HuH-7 (cell line): ENCODE data around the gene MICAL3.

Source experiments
- DNase-seq: peaks from one replicate; pipeline ENCODE4 v3.0.0; 2011; ENCODE audit warnings: low spot score

Gene MICAL3

DNA sequence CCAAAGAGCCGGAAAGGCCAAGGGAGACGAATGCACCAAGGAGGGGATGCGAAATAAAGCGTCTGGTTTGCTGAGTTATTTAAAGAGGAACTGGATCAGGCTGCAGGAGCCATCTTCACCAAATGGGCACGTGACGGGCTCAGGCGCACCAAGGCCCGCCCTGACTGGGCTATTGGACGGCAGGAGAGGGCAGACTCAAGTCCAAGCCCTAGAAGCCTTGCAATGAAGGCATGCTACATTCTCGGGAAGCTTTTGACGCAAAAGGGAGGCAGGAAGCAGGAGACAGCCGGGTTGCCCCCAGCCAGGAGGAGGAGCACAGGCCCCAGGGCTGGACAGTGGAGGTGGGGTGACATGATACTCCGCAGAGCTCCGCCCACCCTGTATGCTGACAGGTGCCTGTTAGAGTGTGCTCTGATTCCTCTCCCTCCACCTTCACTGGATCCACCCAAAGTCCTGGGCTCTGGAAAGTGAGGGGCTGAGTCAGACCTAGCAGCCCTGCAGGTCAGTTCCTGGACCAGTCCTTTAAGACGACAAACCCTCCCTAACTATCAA is 208.6 kb downstream of the MICAL3 start:
- no peak for DNase-seq

DNA sequence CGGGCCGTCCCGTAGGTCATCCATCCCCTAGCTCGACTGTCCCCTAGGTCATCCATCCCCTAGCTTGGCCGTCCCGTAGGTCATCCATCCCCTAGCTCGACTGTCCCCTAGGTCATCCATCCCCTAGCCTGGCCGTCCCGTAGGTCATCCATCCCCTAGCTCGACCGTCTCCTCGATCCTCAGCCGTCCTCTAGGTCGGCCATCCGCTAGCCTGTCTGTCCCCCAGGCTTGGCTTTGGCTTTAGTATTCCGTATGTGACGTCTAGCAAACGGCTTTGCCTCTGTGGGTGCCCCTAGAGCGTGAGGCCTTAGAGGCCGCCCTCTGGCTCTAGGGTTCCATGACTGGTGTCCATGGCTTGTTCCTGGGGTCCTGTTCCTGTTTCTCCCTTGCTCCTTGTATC is 209.5 kb downstream of the MICAL3 start:
- DNase-seq, result no peak

DNA sequence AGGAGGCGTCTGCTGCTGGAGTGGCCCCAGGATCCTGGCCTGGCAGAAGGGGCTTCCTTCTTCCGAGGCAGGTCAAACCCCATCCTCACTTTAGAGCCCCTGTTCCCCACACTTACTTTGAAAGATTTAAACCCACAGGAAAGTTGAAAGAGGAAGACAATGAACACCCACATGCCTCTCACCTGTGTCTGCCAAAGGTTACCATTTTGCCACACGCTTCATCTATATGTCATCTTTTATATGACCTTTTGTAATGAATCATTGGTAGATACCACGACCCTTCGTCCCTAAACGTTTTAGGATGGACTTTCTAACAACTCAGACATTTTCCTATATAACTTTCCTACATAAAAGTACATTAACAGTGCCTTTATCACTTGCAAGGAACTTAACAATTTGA is 210.3 kb downstream of the MICAL3 start:
- DNase-seq, result no peak

DNA sequence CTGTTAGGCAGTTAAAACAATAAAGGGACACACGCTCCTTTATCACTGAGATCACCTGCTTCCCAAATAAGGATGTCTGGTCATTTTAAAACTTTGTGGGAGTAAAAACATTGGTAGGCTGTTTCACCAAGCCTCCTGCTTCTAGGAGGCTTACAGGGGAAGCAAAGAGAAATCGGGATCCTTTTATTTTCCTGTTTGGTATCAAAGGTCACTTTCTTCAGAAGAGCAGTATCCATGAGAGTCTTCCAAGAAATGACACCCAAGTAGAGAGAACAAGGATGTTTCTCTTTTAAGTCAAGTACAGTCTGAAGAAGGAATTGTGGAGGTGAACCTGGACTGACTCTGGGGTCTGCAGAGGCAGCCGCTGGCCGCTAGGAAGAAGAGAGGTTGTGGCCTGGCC is 213.2 kb downstream of the MICAL3 start:
- no peak for DNase-seq

DNA sequence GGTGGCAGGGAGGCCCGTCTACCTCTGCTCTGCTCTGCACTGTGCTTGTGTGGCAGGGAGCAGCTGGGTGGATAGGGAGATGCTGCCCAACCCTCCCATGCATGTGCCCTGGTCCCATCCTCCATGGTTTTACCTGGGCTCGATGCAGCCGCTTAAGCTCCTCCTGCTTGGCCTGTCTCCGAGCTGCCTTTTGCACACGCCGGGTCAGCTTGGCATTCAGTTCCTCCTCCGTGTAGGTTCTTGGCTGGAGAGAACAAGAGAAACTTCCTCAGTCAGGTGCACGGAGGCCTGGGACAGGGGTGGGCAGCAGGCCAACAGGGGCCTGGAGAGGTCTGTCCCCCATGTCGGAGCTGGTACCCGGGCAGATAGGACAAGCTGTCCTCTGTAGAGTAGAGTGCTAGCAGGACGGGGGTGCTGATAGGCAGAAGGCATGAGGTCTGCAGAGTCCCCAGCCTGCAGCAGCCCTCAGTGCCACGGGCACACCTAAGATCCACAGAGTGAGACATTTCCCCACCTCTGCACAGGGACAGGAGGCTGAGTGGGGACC is 213.7 kb downstream of the MICAL3 start:
- no peak for DNase-seq

DNA sequence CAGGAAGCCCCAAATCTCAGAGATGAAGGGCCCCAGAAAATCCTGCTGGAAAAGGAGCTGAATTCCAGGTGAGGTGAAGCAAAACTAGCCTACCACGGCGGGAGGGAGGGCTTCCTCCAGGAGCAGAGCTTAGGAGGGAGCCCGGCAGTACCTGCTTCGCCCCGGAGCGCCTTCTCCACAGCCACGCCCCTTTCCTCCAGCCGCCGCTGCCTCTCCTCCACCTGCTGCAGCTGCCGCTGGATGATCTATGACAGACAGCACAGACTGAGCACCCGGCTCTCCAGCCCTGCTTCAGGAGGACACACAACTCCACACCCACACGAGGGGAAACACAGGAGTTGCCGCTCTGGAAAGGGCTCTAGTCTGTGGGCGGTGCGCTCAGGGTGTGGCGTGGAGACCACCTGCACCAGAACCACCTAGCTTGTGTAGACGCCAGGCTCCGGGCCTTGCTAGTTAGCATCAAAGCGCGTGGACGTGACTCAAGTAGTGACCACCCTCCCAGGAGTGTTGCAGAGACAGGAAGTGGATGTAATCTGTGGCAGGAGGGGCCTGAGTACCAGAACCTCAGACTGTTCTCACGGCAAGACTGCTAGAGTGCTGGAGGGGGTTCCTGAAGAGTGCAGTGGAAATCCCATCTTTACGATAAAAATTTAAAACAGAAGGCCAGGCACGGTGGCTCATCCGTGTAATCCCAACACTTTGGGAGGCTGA is 215.5 kb downstream of the MICAL3 start:
- DNase-seq, result no peak

GRCh38 chr22:17807578-17808410 is 216.6 kb downstream of the MICAL3 start:
- no peak for DNase-seq

DNA sequence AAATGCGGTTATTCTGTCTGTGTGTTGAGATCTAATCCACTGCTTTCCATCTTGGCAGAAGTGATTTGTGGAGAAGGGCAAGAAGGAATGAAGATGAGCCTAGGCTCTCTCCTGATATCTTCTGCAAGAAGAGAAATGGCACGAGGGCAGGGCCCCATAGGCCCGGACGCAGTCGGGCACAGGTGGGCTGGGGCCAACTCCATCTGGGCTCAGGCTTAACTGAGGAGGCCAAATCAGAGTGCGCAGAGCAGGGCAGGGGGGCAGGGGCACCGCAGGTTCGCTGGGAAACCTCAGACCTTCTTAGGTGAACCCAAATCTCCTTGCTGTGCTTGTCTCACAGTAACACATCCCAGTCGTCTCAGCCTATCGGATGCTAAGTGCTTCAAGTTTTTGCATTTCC is 217.3 kb downstream of the MICAL3 start:
- DNase-seq, result no peak

- DNase-seq, result no peak
Observed at GRCh38 chr22:17806437-17806836, 217.9 kb downstream of the MICAL3 start.

GRCh38 chr22:17804331-17805080 is 219.9 kb downstream of the MICAL3 start:
- no peak for DNase-seq

- no peak for DNase-seq
Observed at GRCh38 chr22:17803609-17804270, 220.6 kb downstream of the MICAL3 start.

DNA sequence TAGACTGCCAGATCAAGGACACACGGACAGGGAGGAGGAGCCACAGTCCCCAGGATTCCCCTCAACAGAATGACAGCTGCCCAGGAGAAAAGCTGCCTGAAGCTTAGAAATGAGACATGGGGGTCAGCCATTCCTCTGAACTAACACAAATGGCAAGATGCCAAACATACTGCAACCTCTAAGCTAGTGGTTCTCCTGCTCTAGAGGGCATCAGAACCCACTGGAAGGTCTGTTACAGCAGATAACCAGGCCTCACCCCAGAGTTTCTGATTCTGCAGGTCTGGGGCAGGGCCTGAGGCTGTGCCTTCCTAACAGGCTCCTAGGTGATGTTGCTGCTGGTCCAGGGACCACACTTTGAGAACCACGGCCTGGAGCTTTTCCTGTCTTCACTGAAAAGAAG is 221.5 kb downstream of the MICAL3 start:
- no peak for DNase-seq

DNA sequence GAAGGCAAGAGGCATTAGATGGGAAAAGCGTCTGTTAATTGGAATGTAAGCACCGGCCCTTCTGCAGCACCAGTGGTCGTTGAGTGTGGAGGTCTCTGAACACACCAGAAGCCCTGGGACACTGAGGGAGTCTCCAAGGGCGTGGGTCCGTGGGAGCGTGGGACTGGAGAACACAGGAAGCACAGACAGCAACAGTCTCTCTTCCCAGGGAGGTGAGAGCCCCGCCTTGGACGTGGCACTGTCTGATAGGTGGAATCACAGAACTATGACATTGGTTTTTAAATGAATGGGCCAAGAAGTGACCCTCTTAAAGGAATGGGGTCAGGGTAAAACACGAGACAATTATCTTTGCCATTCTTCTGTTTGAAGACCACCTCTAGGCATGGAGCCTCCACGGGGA is 221.9 kb downstream of the MICAL3 start:
- no peak for DNase-seq

DNA sequence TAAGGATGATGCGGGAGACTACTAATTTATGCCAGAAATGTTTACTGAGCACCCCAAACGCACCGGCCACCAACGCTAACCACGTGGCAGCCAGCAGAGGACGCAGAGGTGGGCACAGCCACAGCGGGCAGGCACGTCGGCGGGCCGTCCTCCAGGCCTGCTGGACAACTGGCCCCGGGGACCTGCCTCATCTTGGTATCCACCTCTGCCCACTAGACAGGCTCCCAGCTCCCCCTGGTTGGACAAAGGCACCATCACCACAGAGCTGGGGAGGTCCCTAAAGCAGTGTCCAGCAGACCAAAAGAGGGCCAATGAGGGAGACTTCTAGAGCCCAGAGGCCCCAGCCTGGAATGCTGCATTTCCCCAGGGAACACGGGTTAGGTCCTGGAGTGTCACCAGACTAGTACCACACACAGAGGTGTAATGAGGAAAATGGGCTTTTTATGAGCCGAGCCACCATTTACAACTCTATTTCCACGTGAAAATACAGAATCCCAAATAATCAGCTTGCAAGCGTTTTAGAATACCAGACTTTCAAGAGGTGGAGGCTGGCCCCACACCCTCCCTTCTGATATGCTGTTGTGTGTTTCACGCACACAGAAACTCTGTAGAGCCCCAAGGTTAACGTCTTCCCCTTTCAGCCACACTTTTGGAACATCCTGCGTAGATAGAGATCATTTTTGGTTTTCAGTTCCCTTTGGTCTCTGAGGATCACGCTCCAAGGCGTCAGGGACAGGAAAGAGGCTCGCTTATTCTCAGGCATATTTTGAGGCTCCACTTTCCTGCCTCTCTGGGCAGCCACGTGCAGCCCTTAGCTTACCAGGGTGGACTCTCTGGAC is 226.4 kb downstream of the MICAL3 start:
- no peak for DNase-seq

DNA sequence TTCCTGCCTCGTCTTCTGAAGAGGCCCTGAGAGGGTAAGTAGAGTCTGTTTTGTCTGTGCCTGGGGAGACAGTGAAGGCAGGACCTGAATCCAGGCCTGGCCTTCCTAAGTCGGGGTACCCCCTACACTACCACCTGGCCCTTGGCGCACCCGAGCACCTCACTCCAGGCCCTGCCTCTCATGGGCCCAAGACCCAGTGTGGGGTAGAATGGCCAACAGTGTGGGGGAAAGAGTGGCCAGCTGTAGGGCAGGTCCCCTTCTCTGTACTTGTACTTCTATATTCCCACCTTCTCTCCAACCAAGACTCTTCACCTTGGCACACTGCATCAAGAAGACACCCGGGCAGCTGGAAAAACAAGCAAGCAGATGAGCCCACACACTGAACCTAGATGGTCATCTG is 227.7 kb downstream of the MICAL3 start:
- no peak for DNase-seq

DNA sequence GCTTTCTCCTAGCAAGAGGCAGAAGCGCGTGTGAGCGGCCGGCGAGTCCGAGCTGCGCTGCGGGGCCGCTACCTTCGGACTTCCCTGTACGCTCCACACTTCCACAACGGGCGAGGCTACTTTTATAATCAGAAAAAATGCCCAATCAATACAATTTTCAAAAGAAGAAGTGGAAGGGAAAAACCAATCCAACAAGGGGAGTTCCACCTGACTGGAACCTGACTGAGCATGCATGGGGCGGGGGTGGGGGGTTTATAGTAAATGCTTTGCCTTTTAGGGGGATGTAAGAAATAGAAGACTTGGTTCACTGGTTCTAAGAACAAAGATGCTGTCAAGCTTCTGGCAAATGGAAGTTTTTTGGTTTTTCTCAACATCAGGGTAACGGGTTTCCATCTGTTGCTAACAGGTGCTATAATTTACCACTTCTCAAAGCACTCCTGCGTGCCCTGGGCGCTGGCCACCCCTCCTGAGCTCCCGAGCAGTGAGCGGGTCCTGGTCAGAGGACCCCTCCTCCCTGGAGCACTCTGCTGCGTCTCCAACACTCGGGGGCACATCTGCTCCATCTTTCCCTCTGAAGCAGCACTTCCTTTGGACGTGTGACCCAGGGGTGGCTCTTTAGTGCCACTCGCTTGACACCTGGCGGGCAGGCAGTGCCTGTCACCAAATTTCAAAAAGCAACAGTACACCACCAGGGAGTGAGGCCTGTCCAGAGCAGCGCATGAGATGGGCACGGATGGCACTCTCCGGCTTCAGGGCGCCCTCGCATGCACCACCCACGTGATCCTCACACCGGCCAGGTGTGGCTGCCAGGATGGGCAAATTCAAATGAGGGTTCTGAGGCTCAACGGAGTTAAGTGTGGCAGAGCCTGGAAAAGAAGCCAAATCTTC is 228.5 kb downstream of the MICAL3 start:
- DNase-seq, result no peak

DNA sequence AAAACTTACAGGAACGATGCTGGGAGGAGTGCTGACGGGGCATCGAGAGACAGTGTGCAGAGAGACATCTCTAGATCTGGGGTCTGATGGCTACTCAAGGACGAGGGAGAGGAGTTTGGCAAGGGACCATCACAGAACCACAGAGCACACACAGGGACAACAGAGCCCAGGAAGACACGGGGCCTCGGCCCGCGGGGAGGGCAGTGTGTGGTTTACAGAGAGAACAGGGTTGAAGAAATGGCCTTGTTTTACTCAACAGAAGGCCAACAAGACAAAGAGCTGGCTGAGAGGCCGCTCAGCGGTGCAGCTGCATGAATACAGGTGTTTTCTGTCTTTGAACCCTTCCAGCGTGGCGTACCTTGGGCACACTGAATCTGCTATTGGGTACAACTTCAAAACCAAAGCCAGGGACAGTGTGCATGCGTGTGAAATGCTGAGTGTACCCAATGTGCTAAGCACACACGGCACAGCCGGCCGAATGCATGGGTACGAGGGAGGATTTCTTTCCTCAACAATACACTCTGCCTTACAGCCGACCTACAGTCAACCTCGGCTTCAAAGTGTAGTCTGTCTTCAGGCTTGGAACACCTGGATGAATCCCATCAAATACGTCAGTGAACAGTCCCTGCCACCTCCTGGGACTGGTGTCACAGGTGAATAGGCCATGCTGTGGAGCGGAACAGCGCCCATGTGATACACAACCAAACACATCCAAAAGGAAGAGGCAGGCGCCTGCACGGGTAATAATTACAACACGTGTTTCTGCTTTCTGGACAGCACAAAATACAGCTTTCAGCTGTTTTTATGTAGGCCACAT is 229.4 kb downstream of the MICAL3 start:
- DNase-seq, result no peak

- no peak for DNase-seq
Observed at GRCh38 chr22:17792854-17793434, 231.4 kb downstream of the MICAL3 start.

GRCh38 chr22:17792299-17792698 is 232.1 kb downstream of the MICAL3 start:
- peak; percentile 64 for DNase-seq
